ENCODE measurements around the gene SUMF2.
"Not testable (repeated sequence)": the region's sequence is repeated elsewhere in the genome, so short reads cannot be mapped to it uniquely, and the experiment has no call there.

Gene SUMF2

DNA sequence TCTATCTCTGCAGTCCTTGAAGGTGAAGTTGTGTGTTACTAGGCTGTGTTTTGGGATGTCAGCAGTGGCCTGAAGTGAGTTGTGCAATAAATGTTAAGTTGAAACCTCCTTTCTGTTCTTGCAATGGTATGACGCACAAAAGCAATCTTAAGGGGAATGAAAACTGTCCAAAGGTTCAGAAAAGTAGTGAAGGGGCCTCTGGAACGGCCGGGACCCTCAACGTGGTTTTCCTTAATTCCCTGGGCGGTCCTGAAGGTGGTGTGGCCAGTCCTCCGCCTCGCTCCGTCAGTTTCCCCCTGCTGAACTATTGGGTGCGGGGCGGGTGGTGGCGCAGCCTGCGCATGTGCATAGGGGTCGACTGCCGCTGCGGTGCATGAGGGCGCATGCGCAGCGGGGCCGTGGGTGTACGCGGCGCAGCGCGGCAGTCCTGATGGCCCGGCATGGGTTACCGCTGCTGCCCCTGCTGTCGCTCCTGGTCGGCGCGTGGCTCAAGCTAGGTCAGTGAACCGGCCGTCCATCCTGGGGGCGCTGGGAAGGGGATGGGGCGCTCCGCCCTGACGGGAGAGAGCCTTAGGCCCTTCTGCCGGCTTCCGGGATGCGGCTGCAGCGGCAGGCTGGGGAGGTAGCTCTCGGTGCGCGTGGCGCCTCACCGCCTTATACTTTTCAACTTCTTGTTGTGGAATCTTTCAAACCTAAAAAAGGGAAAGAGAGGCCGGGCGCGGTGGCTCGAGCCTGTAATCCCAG is at the start of gene SUMF2:
Gene SUMF2 (plus strand): TSS at position 405 of the 744 bp plus-strand sequence. CDS start 26 bp downstream, at position 431.
- DNase-seq (ENCODE audit: low spot score) = peak; percentile 99

DNA sequence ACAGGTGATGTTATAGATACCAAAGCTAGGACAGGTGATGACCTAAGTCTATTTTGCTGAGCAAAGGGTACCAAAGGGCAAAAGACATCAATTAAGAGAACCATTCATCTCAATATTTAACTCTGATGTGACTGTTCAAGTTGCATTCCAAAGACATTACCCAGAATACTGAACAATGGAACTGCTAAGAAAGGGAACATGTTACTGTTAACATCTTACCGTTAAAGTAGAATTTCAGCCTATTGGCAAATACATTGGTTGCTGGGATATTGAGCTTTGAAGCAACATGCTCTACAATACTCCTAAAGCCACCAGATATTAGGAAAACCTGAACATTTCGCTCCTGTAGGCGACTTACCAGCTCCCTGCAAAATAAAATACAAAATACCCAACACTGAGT is 47.1 kb upstream of the SUMF2 start:
- not testable (repeated sequence) for DNase-seq (ENCODE audit: low spot score)

DNA sequence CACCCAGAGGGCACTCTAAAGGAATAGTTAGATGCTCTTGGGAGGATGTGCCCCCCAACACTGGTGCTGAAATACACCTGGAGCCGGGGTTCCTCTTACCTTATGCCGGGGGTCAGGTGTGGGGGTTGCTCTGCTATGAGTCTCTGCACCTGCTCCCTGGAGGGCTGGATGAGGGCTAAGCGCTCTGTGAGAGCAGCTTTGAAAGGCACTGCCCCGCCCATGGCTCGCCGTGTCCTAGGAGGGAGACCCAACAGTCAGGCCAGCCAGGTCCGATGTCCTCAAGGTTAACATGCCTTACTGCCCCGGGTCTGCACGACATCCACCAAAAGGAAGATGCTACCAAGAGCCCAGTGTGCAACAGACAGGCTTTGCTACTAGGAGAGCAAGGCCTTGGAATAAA is 44.6 kb upstream of the SUMF2 start:
- no peak for DNase-seq (ENCODE audit: low spot score)

DNA sequence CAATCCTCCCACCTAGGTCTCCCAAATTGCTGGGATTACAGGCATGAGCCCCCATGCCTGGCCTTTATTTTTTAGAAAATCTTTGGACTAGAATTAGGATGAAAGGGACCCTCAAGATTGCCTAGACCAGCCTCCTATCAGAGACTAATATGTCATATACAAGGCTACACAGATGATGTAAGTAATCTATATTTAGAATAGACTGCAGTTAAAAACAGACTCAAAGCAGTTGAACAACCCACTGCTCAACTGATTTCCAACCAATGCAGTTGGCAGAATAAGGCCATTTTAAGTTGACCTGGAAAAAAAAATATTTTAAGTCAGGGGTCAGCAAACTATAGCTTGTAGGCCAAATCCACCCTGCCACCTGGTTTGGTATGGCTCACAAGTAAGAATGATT is 40.6 kb upstream of the SUMF2 start:
- no peak for DNase-seq (ENCODE audit: low spot score)

DNA sequence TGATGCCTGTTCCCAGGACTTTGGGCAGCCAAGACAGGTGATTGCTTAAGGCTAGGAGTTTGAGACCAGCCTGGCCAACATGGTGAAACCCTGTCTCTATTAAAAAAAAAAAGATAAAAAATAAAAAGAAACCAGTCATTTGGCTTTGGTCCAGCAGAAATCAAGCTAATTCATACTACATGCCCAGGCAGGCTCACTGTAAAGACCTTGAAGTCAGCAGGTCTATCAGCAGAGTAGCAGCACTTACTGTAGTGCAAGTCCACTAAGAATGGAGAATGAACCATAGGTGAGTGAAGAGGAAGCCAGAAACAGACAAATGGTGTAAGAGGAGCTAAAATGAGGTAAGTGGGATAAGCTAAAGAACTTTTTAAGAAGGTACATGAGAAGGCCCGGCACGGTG is 37.5 kb upstream of the SUMF2 start:
- DNase-seq (ENCODE audit: low spot score) = no peak

DNA sequence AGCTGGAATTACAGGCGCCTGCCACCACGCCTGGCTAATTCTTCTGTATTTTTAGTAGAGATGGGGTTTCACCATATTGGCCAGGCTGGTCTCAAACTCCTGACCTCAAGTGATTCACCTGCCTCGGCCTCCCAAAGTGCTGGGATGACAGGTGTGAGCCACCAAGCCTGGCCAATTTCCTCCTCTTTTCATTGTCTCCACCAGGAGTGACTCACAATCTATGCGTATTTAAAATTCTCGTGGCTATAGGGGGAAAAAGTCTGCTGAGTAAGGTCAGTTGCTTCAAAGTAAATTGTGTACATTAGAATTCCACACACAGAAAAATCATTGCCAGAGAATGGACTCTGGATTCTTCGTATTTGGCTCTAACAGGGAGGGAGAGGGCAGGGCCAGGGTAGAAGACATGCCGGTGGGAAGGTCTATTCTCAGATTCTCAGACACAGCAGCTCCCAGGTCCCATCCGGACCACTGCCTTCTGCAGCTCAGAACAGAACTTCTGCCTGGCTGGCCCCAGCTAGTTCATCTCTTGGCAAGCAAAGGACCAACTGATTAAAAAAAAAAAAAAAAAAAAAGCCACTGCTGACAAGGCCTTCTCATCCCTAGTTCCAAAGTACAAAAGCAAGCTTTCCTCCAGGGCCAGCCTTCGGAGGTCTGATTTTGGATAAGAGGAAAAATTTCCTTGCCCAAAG is 35.0 kb upstream of the SUMF2 start:
- no peak for DNase-seq (ENCODE audit: low spot score)

DNA sequence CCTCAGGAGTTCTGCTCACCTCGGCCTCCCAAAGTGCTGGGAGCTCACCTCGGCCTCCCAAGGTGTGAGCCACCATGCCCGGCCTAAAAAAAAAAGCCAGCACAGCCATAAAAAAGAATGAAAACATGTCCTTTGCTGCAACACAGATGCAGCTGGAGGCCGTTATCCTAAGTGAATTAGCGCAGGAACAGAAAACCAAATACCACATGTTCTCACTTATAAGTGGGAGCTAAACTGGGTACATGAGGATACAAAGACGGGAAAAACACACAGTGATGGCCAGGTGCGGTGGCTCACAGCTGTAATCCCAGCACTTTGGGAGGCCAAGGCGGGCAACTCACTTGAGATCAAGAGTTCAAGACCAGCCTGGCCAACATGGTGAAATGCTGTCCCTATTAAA is 33.7 kb upstream of the SUMF2 start:
- DNase-seq (ENCODE audit: low spot score) = no peak

DNA sequence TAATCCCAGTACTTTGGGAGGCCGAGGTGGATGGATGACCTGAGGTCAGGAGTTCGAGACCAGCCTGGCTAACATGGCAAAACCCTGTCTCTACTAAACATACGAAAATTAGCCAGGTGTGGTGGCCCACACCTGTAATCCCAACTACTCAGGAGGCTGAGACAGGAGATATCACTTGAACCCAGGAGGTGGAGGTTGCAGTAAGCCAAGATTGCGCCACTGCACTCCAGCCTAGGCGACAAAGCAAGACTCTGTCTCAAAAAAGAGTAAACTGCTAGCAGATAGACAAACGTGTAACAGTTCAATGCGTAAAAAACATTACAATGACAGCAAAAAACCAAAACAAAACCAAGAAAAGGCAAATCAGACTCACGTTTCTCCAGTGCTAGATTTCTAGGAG is 32.5 kb upstream of the SUMF2 start:
- not testable (repeated sequence) for DNase-seq (ENCODE audit: low spot score)

DNA sequence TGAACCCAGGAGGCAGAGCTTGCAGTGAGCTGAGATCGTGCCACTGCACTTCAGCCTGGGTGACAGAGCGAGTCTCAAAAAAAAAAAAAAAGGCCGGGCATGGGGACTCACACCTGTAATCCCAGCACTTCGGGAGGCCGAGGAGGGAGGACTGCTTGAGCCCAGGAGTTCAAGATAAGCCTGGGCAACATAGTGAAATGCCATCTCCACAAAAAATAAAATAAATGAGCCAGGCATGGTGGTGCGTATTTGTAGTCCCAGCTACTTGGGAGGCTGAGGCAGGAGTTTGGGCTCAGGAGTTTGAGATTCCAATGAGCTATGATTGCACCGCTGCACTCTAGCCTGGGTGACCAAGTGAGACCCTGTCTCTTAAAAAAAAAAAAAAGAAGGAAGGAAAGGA is 31.5 kb upstream of the SUMF2 start:
- not testable (repeated sequence) for DNase-seq (ENCODE audit: low spot score)

DNA sequence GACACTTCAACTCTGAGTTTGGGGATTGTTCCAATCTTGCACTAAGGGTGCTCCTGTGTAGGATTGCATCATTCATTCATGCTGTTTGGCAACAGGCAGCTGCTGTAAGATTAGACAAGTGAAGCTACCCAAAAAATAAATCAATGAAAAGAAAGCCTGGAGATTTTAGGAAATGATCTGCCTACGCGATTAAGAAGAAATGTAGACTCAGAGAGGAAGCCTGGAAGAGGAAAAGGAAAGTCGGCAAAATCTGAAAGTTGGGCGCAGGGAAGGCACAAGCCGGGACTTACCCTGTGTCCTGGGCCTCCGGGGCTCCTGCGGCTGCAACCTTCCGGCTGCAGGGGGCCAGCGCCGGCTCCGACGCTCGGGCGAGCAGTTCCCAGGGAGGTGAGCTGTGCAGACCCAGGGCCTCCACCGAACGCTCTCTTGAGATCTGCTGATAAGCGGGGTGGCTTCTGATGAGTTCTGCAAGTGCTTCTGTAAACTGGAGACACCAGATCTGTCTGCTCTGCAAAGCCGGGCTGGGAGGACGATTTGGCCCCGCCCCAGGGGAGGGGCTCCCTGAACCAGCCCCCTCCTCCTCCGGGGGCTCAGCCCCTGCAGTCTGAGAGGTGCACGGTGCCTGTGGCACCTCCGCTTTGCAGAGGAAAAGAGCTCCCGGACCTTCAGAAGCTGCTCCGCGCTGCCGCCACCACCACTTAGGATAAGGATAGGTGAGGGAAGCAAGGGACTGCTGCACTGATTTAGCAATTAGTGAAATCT is 30.2 kb upstream of the SUMF2 start:
- peak; percentile 81 for DNase-seq (ENCODE audit: low spot score)

DNA sequence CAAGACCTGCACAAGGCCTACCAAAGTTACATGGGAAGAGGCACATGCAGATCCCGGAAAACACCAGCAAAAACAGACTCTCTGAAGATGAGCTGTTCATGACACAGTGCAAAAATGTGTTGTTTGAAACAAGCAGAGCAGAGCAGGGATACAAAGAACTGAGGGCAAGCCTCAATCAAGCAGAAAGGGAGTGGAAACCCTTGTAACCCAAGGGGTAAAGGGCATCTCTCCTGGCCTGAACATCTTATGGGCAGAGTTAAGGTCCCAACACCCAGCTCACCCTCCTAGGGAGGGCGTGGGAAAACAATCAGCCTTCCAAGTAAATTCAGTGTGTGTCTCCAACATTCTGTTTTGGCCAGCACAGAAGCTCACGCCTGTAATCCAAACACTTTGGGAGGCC is 23.4 kb upstream of the SUMF2 start:
- no peak for DNase-seq (ENCODE audit: low spot score)

DNA sequence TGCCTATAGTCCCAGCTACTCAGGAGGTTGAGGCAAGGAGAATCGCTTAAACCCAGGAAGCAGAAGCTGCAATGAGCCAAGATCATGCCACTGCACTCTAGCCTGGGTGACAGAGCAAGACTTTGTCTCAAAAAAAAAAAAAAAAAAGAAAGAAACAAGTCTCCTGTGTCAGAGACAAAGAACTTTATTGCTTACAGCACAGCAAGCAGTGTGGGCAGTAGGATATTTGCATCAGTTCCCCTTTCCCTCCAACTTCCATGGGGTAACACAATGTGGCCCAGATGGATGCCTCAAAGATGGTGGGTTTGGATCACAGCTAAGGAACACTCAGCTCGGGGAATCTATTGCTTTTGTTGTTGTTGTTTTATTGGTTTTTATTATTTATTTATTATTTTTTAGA is 18.3 kb upstream of the SUMF2 start:
- DNase-seq (ENCODE audit: low spot score) = not testable (repeated sequence)

DNA sequence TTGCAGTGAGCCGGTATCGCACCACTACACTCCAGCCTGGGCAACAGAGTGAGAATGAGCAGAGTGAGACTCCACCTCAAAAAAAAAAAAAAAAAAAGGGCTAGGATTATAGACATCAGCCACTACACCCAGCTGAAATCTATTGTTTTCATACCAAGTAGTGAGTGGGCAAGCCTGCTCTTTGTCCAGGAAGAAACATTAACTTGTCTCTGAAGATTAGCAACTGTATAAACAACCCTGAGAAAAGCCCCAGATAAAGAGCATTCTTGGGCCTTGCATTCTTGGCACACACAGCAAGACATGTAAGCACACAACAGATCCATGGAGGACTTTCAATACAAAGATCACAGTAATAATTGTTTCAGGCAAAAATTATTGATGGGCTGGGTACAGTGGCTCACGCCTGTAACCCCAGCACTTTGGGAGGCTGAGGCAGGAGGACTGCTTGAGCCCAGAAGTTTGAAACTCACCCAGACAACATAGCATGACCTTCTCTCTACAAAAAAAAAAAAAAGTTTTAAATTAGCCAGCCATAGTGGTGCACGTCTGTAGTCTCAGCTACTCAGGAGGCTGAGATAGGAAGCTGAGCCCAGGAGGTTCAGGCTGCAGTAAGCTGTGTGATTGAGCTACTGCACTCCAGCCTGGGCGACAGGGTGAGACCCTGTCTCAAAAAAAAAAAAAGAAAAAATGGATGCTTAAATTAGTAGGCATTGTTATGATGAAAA is 17.2 kb upstream of the SUMF2 start:
- peak; percentile 69 for DNase-seq (ENCODE audit: low spot score)

DNA sequence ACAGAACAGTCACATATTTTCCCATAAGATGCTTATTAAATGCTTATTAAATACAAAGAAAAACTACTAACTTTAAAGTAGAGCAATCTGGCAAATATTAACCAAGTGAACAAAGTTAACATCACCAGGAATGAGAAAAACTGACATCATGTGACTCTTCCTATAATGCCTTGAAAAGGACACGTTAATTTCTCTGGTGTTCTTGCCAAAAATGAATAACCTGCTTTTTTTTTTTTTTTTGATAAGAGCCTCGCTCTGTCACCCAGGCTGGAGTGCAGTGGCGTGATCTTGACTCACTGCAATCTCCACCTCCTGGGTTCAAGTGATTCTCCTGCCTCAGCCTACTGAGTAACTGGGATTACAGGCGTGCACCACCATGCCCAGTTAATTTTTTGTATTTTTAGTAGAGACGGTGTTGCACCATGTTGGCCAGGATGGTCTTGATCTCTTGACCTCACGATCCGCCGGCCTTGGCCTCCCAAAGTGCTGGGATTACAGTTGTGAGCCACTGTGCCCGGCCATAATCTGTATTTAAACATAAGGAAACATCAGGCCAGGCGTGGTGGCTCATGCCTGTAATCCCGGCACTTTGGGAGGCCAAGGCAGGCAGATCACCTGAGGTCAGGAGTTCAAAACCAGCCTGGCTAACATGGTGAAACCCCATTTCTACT is 16.5 kb upstream of the SUMF2 start:
- DNase-seq (ENCODE audit: low spot score) = not testable (repeated sequence)

DNA sequence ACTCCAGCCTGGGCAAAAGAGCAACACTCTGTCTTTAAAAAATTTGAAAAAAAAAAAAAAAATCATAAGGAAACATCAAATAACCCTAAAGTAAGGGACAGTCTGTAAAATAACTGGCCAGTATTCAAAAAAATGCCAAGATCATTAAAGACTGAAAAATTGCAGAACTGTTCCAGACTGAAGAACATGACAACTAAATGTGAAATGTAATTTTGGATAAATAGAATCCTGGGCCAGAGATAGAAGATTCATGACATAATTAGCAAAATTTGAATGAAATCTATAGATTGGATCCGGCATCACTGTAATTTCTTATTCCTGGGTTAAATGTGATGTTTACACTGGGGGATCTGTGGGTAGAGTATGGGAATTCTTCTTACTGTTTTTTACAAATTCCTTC is 15.8 kb upstream of the SUMF2 start:
- DNase-seq (ENCODE audit: low spot score) = no peak

DNA sequence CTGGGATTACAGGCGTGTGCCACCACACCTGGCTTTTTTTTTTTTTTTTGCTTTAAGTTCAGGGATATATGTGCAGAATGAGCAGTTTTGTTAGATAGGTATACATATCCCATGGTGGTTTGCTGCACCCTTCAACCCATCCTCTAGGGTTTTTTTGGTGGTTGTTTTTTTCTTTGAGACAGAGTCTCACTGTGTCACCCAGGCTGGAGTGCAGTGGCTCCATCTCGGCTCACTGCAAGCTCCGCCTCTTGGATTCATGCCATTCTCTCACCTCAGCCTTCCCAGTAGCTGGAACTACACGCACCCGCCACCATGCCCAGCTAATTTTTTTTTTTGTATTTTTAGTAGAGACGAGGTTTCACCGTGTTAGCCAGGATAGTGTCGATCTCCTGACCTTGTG is 15.3 kb upstream of the SUMF2 start:
- not testable (repeated sequence) for DNase-seq (ENCODE audit: low spot score)

DNA sequence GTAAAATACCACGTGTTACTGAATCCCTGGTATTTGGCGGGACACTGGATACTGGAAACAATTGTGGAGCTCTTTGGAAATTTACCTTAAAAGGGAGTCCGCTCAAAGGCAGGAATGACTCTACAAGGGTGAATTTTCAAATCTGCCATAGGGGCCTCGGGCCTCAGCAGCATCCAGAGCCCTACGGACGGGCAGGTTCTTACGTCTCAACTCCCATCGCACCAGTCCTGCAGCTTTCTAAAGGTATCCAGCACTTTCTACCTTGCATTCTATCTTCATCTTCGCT is 13.1 kb upstream of the SUMF2 start:
- no peak for DNase-seq (ENCODE audit: low spot score)

DNA sequence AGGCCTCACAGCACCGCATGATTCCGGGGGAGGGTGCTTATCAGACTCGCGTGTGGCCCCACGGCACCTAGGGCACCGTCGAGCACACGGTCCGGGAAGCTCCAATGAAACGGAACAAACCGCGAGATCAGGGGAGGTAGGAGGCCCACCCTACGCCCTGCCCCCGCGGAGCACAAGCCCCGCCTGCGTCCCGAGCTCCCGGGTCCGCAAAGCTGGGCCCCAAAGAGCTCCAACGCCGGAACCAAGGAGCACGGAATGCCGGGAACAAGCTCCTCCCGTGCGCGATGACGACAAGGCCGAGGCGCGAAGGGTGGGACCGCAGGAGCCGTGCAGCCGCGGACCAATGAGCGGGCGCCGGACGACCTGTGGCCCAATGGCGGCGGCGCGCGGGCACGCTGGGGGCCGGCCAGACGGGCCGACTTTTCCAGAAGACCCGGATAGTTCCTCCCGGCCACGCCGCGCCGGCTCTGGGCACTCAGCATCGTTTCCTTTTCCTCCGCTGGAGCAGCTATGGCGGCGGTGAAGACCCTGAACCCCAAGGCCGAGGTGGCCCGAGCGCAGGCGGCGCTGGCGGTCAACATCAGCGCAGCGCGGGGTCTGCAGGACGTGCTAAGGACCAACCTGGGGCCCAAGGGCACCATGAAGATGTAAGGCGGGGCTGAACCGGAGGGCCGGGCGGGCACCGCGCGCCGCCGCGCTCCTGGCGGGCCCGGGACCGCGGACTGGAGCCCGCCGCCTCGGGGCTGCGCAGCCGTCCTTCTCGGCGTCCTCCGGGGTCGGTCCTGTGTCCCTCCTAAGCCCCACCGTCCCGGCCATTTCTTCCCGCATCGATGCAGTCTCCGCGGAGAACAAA is 12.5 kb upstream of the SUMF2 start, which contains the start of the genes CCT6A and PSPH:
Gene CCT6A (plus strand): TSS at position 427 of the 853 bp plus-strand sequence. CDS start 84 bp downstream, at position 511.
Gene PSPH (minus strand): TSS at position 106 of the 853 bp plus-strand sequence. CDS start 30,232 bp downstream, outside the sequence.
- DNase-seq (ENCODE audit: low spot score) = peak; percentile 98

DNA sequence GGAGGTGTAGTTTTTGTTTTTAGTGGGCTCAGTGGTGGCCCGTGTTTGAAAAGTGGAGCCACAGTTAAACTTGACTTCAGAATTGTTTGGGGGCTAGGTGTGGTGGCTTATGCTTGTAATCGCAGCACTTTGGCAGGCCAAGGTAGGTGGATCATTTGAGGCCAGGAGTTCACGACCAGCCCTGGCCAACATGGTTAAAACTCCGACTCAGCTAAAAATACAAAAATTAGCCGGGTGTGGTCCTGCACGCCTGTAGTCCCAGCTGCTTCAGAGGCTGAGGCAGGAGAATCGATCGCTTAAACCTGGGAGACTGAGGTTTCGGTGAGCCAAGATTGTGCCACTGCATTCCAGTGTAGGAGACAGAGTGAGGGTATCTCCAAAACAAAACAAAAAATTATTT is 10.7 kb upstream of the SUMF2 start:
- no peak for DNase-seq (ENCODE audit: low spot score)

DNA sequence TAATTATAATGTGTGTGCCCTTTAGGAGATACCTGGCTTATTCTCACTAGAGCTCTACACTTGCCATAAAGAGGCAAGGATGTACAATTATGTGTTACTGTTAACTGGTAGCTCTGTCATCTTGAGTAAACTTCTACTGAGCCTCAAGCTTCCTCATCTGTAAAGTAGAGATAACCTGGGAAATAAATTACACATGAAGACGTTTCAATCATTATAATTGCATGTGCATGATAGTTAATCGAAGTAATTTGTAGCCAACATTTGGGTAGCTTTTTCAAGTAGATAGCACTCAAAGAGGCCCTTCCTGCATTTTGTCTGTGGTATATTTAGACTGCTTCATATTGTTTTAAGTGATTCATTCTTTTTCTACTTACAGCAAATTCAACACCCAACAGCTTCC is 10.1 kb upstream of the SUMF2 start:
- DNase-seq (ENCODE audit: low spot score) = no peak

DNA sequence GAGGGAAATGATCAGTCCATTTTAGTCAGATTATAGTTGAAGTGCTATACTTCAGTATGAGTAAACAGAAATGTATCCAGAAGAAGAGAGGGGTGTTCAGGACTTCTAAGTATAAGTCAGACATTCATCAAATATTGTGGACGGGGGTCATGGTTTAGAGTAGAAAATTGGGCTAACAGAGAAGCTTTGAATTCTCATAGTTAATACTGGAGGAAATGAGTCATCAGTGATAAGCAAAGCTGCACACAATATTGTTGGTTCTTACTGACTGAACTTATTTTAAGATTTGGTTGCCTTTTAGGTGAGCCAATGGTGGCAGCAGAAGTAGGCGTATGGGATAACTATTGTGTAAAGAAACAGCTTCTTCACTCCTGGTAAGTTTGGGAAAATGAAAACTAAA is 1.7 kb upstream of the SUMF2 start:
- DNase-seq (ENCODE audit: low spot score) = no peak
